ENCODE measurements around the gene GLT1D1.
"Not testable (repeated sequence)": the region's sequence is repeated elsewhere in the genome, so short reads cannot be mapped to it uniquely, and the experiment has no call there.

The GLT1D1 gene

GRCh38 chr12:128830505-128830893 is 22.8 kb upstream of the GLT1D1 start:
- no peak overlapping the region for H3K4me3 ChIP-seq (ENCODE audit: low read depth, low read length)
- no peak overlapping the region for H3K4ac ChIP-seq (ENCODE audit: low read depth, low read length)
- no peak overlapping the region for H2BK120ac ChIP-seq (ENCODE audit: insufficient read depth, low read length, poor library complexity)
- H3K27me3 ChIP-seq (ENCODE audit: insufficient read depth, low read length), result no peaks in the 10 kb centered on the region
- no peak overlapping the region for H2BK12ac ChIP-seq (ENCODE audit: low read length)
- H3K9me3 ChIP-seq (ENCODE audit: insufficient read depth, low read depth, low read length), result no peaks in the 10 kb centered on the region
- no peak overlapping the region for H2AK5ac ChIP-seq (ENCODE audit: low read length)
- H4K91ac ChIP-seq (ENCODE audit: low read depth, low read length), result no peak overlapping the region
- H3K23ac ChIP-seq (ENCODE audit: low read length), result no peak overlapping the region
- DNase-seq, result no peak
- no peaks in the 10 kb centered on the region for H3K36me3 ChIP-seq (ENCODE audit: control insufficient read depth in 1 of 2, insufficient read depth in 2 of 2, low read length in 2 of 2)
- H3K27ac ChIP-seq (ENCODE audit: low read depth, low read length), result no peak overlapping the region
- no peak overlapping the region for H3K18ac ChIP-seq (ENCODE audit: low read length)
- no peak overlapping the region for H2AFZ ChIP-seq (ENCODE audit: insufficient read depth, low read length, poor library complexity)
- no peak overlapping the region for H3K4me2 ChIP-seq (ENCODE audit: low read length)
- no peak overlapping the region for H3K14ac ChIP-seq (ENCODE audit: low read length)
- no peak overlapping the region for H3K9ac ChIP-seq (ENCODE audit: low read length)
- no peaks in the 10 kb centered on the region for H3K79me2 ChIP-seq (ENCODE audit: control insufficient read depth, insufficient read depth, low read length, poor library complexity)
- H4K8ac ChIP-seq (ENCODE audit: low read depth, low read length), result no peak overlapping the region
- no peaks in the 10 kb centered on the region for H3K4me1 ChIP-seq (ENCODE audit: control insufficient read depth in 1 of 2, insufficient read depth in 2 of 2, low read length in 2 of 2)
- no peak overlapping the region for H2BK5ac ChIP-seq (ENCODE audit: low read depth, low read length, poor library complexity)
- no CpG with 5 or more reads among the region's 7 CpGs for WGBS (ENCODE audit: extremely low coverage, insufficient coverage, insufficient read length)
- H3K79me1 ChIP-seq (ENCODE audit: low read length), result no peaks in the 10 kb centered on the region
- H4K12ac ChIP-seq (ENCODE audit: low read depth, low read length), result no peak overlapping the region

GRCh38 chr12:128833418-128833817 is 19.9 kb upstream of the GLT1D1 start:
- Histone ChIP-seq H3K79me2 (ENCODE audit: control insufficient read depth, insufficient read depth, low read length, poor library complexity) (no peaks in the 10 kb centered on the region), H2AK5ac (ENCODE audit: low read length) (no peak overlapping the region), H2BK5ac (ENCODE audit: low read depth, low read length, poor library complexity) (no peak overlapping the region), H3K23ac (ENCODE audit: low read length) (no peak overlapping the region), H2AFZ (ENCODE audit: insufficient read depth, low read length, poor library complexity) (no peak overlapping the region), H3K79me1 (ENCODE audit: low read length) (no peaks in the 10 kb centered on the region), H3K14ac (ENCODE audit: low read length) (no peak overlapping the region), H3K27me3 (ENCODE audit: insufficient read depth, low read length) (no peaks in the 10 kb centered on the region), H4K12ac (ENCODE audit: low read depth, low read length) (no peak overlapping the region), H3K18ac (ENCODE audit: low read length) (no peak overlapping the region), H3K4me1 (ENCODE audit: control insufficient read depth in 1 of 2, insufficient read depth in 2 of 2, low read length in 2 of 2) (no peaks in the 10 kb centered on the region), H4K8ac (ENCODE audit: low read depth, low read length) (no peak overlapping the region), H3K4ac (ENCODE audit: low read depth, low read length) (no peak overlapping the region), H3K36me3 (ENCODE audit: control insufficient read depth in 1 of 2, insufficient read depth in 2 of 2, low read length in 2 of 2) (no peaks in the 10 kb centered on the region), H3K4me3 (ENCODE audit: low read depth, low read length) (no peak overlapping the region), H2BK120ac (ENCODE audit: insufficient read depth, low read length, poor library complexity) (no peak overlapping the region), H3K4me2 (ENCODE audit: low read length) (no peak overlapping the region), H3K27ac (ENCODE audit: low read depth, low read length) (no peak overlapping the region), H3K9me3 (ENCODE audit: insufficient read depth, low read depth, low read length) (no peaks in the 10 kb centered on the region), H2BK12ac (ENCODE audit: low read length) (no peak overlapping the region), H4K91ac (ENCODE audit: low read depth, low read length) (no peak overlapping the region), H3K9ac (ENCODE audit: low read length) (no peak overlapping the region)
- DNase-seq, result no peak
- WGBS (ENCODE audit: extremely low coverage, insufficient coverage, insufficient read length), result no CpG with 5 or more reads among the region's 10 CpGs

GRCh38 chr12:128839885-128840284 is 13.4 kb upstream of the GLT1D1 start:
- H2BK12ac ChIP-seq (ENCODE audit: low read length); H3K4ac ChIP-seq (ENCODE audit: low read depth, low read length); H2AFZ ChIP-seq (ENCODE audit: insufficient read depth, low read length, poor library complexity); DNase-seq; H4K12ac ChIP-seq (ENCODE audit: low read depth, low read length); H2AK5ac ChIP-seq (ENCODE audit: low read length); H3K79me2 ChIP-seq (ENCODE audit: control insufficient read depth, insufficient read depth, low read length, poor library complexity); H2BK5ac ChIP-seq (ENCODE audit: low read depth, low read length, poor library complexity); H3K4me2 ChIP-seq (ENCODE audit: low read length); H3K23ac ChIP-seq (ENCODE audit: low read length); H3K14ac ChIP-seq (ENCODE audit: low read length); H3K4me3 ChIP-seq (ENCODE audit: low read depth, low read length); H3K9ac ChIP-seq (ENCODE audit: low read length); H3K27me3 ChIP-seq (ENCODE audit: insufficient read depth, low read length); H4K91ac ChIP-seq (ENCODE audit: low read depth, low read length); H3K4me1 ChIP-seq (ENCODE audit: control insufficient read depth in 1 of 2, insufficient read depth in 2 of 2, low read length in 2 of 2); H4K8ac ChIP-seq (ENCODE audit: low read depth, low read length); H3K79me1 ChIP-seq (ENCODE audit: low read length); H2BK120ac ChIP-seq (ENCODE audit: insufficient read depth, low read length, poor library complexity); H3K18ac ChIP-seq (ENCODE audit: low read length); H3K27ac ChIP-seq (ENCODE audit: low read depth, low read length); H3K9me3 ChIP-seq (ENCODE audit: insufficient read depth, low read depth, low read length); H3K36me3 ChIP-seq (ENCODE audit: control insufficient read depth in 1 of 2, insufficient read depth in 2 of 2, low read length in 2 of 2): not testable (repeated sequence)
- no CpG with 5 or more reads among the region's 12 CpGs for WGBS (ENCODE audit: extremely low coverage, insufficient coverage, insufficient read length)

- no peak overlapping the region for H4K8ac ChIP-seq (ENCODE audit: low read depth, low read length)
- no peak overlapping the region for H2BK5ac ChIP-seq (ENCODE audit: low read depth, low read length, poor library complexity)
- no peak overlapping the region for H3K9ac ChIP-seq (ENCODE audit: low read length)
- H4K12ac ChIP-seq (ENCODE audit: low read depth, low read length), result no peak overlapping the region
- H3K27me3 ChIP-seq (ENCODE audit: insufficient read depth, low read length), result no peaks in the 10 kb centered on the region
- no peaks in the 10 kb centered on the region for H3K36me3 ChIP-seq (ENCODE audit: control insufficient read depth in 1 of 2, insufficient read depth in 2 of 2, low read length in 2 of 2)
- WGBS (ENCODE audit: extremely low coverage, insufficient coverage, insufficient read length), result no CpG with 5 or more reads among the region's 8 CpGs
- H3K9me3 ChIP-seq (ENCODE audit: insufficient read depth, low read depth, low read length), result no peaks in the 10 kb centered on the region
- no peak for DNase-seq
- H3K27ac ChIP-seq (ENCODE audit: low read depth, low read length), result no peak overlapping the region
- no peak overlapping the region for H2AFZ ChIP-seq (ENCODE audit: insufficient read depth, low read length, poor library complexity)
- H4K91ac ChIP-seq (ENCODE audit: low read depth, low read length), result no peak overlapping the region
- no peak overlapping the region for H3K4ac ChIP-seq (ENCODE audit: low read depth, low read length)
- no peak overlapping the region for H2BK12ac ChIP-seq (ENCODE audit: low read length)
- H3K14ac ChIP-seq (ENCODE audit: low read length), result no peak overlapping the region
- H2BK120ac ChIP-seq (ENCODE audit: insufficient read depth, low read length, poor library complexity), result no peak overlapping the region
- no peak overlapping the region for H3K4me2 ChIP-seq (ENCODE audit: low read length)
- H3K79me2 ChIP-seq (ENCODE audit: control insufficient read depth, insufficient read depth, low read length, poor library complexity), result no peaks in the 10 kb centered on the region
- H2AK5ac ChIP-seq (ENCODE audit: low read length), result no peak overlapping the region
- no peak overlapping the region for H3K18ac ChIP-seq (ENCODE audit: low read length)
- H3K23ac ChIP-seq (ENCODE audit: low read length), result no peak overlapping the region
- no peaks in the 10 kb centered on the region for H3K4me1 ChIP-seq (ENCODE audit: control insufficient read depth in 1 of 2, insufficient read depth in 2 of 2, low read length in 2 of 2)
- H3K79me1 ChIP-seq (ENCODE audit: low read length), result no peaks in the 10 kb centered on the region
- H3K4me3 ChIP-seq (ENCODE audit: low read depth, low read length), result no peak overlapping the region
Measured at GRCh38 chr12:128840862-128841468, 12.3 kb upstream of the GLT1D1 start.

Data from trophoblast cell (in vitro differentiated cells and primary cell).